ENCODE results near the gene KRT74.
A peak's percentile ranks its signal among the peaks of the same experiment; 100 is the strongest.

Gene KRT74

DNA sequence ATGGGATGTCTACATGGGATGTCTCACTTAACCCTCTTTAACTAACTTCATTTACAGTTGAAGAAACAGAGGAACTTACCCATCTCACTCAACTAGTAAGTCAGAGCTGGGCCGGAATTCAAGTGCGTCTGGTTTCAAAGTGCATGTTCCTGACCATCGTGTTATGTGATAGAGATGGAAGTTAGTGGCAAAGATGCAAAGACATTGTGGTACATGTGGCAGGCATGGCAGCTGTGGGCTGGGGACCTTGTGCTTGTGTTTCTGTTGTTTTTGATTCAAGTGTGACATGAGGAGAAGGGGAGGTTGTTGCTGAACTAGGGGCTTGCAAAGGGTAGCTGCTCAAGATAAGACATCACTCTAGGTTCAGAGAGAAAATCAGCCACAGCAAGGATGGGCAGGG lies 2.3 kb upstream of the KRT74 start:
- no peak for DNase-seq (ENCODE audit: extremely low read depth in 1 of 2, low read depth in 1 of 2)

DNA sequence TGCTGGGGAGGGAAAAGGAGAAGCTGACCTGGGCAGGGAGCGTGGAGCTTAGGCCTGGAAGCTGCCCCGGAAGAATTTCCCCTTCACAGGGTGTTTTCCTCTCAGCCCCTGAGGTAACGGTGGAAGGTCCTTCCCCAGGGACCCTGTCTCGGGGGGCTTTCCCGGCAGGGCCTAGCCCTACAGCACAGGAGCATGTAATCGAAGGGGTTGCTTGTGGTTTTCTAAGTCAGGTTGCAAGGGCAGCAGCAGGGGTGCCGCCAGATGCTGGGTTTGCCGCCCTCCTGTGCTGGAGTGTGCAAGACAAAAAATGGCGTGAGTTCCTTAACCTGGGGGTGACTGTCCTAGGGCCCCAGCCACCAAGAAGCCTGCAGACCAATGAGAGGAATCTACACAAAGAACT lies 1.6 kb upstream of the KRT74 start:
- no peak for DNase-seq (ENCODE audit: extremely low read depth in 1 of 2, low read depth in 1 of 2)

DNA sequence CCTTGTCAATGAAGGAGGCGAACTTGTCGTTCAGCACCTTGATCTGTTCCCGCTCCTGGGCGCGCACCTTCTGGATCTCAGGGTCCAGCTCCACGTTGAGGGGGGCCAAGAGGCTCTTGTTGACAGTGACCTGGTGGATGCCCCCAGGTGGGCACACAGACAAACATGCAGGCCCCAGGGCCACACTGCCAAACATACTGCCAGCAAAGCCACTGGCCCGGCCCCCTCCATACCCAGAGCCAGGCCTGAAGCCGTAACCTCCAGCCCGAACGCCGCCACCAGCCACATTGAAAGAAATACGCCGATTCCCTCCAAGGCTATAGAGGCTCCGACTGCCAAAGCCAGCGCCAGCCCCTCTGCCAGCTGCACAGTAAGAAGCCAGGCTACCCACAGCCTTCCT lies 337 bp downstream of the KRT74 start:
- DNase-seq (ENCODE audit: extremely low read depth in 1 of 2, low read depth in 1 of 2), result no peak

DNA sequence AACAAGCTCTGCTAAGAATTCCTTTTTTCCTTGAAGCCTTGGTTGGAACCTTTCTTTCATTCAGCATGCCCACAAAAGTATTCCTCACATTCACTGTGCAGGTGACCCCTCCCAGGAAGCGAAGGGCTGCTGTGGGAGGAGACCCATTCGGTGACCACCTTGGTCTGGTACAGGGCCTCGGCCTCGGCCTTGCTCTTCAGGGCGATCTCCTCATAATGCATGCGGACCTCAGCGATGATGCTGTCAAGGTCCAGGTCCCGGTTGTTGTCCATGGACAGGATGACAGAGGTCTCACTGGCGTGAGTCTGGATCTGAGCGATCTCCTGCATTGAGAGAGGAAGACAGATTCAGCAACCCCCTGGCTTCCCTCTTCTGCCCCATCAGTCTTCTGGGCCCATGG lies 3.1 kb downstream of the KRT74 start:
- DNase-seq (ENCODE audit: extremely low read depth in 1 of 2, low read depth in 1 of 2), result no peak

DNA sequence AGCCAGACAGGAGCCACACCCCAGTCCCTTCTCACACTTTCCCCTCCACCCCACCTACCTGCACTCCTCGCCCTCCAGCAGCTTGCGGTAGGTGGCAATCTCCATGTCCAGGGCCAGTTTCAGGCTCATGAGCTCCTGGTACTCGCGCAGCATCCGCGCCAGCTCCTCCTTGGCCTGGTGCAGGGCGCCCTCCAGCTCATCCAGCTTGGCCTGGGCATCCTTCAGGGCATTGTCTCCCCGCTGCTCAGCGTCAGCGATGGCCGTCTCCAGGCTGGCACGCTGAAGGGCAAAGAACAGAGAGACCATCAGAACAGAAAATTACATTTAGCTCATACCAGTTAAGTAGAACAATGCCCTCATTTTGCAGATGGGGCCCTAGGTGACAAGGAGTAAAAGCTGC lies 5.5 kb downstream of the KRT74 start:
- no peak for DNase-seq (ENCODE audit: extremely low read depth in 1 of 2, low read depth in 1 of 2)

DNA sequence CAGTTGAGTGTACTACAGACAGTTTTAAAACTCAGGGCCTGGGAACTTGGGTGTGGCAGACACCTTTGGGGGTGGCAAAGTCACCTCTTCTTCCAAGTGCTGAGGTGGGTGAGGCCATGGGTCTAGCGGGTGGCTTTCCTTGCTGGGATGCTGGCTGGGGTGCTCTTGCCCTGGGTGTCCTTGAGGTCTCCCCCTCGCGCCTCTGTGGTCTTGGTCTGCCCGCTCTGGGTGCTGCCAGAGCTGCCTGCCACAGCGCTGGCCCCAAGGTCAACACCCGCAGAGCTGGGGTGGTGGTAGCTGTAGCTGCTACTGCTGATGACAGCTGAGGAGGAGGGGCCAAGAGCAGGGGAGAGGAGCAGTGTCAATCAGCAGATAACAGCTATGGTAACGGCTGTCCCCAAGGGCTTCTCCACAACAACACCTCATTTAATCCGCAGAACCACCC lies 6.8 kb downstream of the KRT74 start:
- DNase-seq (ENCODE audit: extremely low read depth in 1 of 2, low read depth in 1 of 2), result peak; percentile 18 to 28

DNA sequence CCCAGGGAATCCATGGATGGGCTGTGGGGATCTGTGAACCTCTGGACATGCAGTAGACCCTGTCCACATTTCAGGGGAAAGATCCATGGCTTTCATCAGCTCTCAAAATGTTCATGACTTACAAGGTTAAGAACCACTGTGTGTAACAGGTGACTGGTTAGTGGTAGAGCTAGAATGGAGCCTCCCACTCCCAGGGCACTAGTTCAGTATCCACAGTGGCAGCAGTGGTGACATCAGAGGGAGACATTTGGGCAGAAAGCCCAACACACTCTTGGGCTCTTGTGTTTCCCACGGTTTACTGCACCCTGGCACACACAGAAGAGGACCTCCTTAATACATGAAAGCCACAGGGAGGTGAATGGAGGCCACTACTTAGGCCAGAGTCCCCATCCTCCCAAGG lies 9.1 kb downstream of the KRT74 start:
- DNase-seq (ENCODE audit: extremely low read depth in 1 of 2, low read depth in 1 of 2), result no peak

DNA sequence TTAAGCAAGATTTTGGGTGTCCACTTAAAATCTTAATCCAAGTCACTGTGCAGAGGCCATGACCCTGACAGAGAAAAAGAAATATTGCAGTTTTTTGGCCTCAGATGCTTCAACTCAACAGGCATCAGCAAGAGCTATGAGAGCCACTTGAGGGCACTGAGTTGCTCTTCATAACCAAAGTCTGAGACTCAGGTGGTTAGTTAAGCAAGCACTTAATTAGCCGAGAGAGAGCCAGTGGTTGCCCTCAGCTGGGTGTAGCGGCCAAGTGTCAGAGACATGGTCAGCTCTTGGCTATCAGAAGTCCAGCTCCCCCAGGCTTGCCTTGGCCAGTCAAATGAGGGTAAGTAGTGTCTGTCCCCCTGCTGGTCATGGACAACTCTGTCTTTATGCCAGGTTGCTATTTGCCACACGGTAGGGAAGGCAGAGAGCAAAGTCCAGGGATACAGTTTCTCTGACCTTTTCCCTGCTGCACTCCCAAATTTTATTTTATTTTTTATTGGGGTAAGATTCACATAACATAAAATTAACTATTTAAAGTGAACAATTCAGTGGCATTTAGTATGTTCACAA lies 11.7 kb downstream of the KRT74 start:
- DNase-seq (ENCODE audit: extremely low read depth in 1 of 2, low read depth in 1 of 2), result no peak

DNA sequence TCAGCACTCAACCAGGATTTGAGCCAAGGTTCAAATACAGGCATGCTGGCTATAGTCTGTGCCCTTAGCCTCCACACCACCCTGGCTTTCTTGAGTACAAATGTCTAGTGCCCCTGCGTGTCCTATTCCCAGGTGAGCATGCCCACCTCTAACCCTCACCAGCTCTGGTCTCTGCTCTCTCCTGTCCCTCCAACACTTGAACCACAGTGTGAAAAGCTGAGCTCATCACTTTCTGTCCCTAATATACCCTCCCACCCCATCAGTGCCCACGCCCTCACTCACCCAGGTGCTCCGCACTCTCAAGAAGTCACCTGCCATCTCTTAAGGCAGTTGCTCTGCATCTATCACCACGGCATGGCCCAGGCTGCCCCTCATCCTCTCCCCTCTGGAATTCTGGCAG lies 13.7 kb downstream of the KRT74 start:
- DNase-seq (ENCODE audit: extremely low read depth in 1 of 2, low read depth in 1 of 2), result no peak

DNA sequence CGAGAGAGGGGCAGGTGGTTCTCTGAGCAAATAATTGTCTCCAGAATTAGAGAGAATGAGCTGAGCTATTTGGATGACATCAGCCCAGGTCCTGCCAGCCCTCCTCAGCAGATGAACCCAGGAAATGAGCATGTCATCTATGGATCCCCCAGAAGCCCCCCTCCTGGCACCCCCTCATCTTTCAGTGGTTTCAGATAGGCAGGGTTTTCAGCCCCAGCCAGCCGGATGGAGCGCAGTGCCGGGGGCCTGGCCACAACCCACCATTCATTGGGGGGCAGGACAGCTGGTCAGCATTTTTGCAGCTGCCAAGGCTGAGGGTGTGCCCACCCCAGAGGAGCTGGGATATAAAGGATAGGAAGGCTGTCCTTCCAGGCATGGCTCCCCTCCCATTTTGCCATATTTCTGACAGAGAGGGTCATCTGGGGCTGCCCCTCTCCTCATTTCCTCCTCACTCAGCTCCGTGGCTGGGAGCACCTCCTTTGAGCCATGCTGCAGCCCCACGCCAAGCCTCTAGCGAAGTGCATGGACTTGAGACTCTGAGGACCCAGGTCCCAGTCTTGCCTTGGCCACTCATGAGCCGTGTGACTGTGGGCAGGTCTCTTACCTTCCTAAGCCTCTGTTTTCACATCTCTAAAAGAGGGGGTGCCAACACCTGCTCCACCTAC lies 14.7 kb downstream of the KRT74 start:
- DNase-seq (ENCODE audit: extremely low read depth in 1 of 2, low read depth in 1 of 2), result no peak

DNA sequence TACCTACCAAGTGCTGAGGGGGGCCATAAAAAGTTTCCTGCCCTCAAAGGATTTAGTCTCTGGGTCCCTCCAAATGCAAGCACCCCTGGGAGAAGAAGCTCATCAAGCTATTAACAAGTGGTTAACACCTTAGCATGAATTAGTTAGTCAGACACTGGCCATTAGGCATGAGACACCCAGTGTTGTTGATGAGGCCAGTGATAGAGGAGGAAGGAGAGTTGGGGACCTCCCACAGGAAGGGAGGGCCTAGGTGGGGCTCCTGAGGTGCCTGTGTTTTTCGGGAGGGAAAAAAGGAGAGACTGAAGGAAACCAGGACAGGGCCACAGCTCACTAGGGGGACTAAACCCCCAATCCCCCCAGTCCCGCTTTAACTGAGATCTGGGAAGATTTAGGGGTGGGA lies 16.2 kb downstream of the KRT74 start:
- no peak for DNase-seq (ENCODE audit: extremely low read depth in 1 of 2, low read depth in 1 of 2)

DNA sequence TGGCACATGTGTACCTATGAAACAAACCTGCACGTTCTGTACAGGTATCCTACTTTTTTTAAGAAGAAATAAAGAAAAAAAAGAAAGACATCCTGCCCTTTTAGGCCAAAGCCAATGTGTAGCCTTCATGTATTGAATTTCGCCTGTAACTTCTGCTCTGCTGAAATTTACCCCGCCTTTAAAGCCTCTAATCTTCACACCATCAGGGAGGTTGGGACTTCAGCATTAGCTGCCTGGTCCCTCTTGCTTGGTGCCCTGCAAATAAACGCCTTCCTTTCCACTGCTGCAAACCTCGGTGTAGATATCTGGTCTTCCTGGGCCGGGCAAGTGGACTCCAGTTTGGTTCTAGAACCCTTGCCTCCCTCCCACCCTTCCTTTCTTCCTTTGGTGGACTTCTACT lies 18.1 kb downstream of the KRT74 start:
- DNase-seq (ENCODE audit: extremely low read depth in 1 of 2, low read depth in 1 of 2), result no peak

DNA sequence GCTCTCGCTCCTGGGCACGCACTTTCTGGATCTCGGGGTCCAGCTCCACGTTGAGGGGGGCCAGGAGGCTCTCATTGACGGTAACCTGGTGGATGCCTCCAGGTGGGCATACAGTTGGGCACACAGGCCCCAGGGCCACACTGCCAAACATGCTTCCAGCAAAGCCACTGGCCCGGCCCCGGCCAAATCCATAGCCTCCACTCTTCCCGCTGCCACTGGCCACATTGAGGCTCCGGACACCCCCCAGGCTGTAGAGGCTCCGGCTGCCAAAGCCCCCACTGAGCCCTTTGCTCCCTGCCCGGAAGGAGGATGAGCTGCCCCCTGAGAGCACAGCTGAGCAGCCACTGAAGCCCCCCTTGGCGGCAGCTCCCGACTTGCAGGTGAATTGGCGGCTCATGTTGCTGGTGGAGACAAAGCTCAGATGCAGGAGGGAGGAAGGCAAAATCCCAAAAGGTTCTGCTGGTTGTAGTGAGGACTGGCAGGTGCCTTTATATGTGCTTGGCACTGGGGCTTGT lies 20.9 kb downstream of the KRT74 start, which contains the start of gene KRT71:
KRT71 (minus strand) TSS at position 465 of the 515 bp plus-strand sequence; CDS start at position 397, 68 bp downstream.
- DNase-seq (ENCODE audit: extremely low read depth in 1 of 2, low read depth in 1 of 2), result no peak

DNA sequence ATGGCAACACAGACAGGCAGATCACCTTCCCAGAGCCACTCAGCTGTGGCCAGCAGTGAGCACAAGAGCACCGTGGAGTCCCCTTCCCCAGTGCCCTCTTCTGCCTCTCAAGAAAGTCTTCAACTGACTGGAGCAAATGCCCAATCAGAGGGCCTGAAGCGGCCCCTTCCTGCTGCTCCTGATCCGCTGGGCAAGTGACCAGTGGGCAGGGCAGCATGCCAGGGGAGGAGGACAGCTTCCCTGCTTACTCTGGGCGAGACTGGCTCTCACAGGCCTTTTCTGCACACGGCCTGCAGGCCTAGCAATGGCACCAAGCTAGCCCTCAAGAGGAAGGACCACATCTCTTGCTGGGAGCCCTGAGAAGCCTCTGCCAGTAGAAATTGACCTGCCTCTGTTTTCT lies 21.6 kb downstream of the KRT74 start:
- no peak for DNase-seq (ENCODE audit: extremely low read depth in 1 of 2, low read depth in 1 of 2)

DNA sequence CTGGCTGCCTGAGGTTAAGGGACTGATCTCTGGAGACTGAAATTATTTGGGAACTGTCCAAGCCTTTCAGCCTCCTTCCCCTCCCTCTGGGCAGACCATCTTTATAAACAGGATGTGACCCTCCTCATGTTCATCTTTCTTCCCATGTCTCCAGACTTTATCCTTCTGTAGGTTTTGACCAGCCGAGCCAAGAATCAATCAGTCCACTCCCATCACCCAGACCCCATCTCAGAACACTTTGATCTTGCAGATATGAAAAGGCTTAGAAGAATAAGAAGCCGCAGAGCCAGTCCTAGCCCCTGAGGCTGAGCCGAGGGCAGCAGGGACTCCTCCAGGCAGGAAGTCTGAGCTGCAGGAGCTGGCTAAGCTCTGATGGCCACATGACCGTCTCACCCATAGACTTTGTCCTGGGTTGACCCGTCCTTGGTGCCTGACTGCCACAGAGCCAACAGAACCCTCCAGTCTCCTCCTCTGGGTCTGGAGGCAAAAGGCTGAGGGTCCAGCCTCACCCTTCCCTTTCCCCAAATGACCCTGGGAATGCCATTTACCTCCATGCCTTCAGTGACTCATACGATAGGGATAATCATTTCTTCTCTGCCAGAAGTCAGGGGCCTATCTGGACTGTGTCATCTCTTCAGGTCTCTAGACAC lies 22.3 kb downstream of the KRT74 start:
- DNase-seq (ENCODE audit: extremely low read depth in 1 of 2, low read depth in 1 of 2), result no peak

DNA sequence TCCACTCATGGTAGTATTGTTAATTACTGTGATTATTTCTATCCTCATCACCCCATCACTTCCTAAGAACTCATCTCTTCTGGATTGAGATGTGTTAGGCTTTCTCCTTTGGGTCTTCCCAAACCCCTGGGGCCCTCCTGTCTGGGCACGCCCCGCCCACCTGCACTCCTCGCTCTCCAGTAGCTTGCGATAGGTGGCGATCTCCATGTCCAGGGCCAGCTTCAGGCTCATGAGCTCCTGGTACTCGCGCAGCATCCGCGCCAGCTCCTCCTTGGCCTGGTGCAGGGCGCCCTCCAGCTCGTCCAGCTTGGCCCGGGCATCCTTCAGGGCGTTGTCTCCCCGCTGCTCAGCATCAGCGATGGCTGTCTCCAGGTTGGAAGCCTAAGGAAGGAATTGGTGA lies 27.5 kb downstream of the KRT74 start:
- DNase-seq (ENCODE audit: extremely low read depth in 1 of 2, low read depth in 1 of 2), result no peak

DNA sequence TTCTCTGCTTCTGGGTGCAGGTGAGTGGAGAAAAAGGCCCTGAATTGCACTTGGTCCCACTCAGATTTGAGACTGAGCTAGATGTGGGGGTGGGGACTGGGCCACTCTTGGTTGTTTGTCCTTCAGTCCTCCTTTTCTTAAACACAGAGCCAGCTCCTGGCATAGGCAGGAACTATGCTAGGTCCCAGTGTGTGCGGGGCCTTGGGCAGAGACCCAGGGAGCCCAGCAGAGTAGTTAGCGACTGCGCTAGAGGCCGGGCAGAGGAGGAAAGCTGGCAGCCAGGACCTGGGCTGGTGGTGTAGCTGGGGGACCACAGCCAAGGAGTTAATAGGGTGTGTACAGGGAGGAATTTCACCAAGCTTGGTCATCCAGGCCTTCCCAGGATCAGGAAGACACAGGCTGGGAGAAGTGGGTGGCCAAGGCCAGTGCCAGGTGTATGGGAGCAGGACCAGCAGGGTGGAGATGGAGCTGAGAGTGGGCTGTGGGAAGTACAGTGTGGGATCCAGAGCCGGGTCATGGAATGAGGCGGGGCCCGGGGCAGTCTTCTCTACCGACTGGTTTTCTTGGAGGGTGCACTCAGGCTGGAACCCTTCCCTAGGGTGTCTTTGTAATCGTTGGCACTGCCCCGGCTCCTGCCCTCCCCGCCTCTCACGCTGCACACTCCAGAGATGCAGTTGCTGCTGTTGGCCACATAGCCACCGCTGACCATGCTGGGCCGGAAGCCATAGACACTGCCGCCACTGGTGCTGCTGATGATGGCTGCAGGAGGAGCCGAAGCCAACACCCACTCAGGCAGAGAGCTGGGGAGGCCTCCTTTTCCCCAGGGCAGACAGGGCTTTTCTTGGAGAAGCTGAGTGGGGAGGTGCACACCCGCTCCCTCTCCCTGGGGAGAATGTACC lies 29.4 kb downstream of the KRT74 start:
- no peak for DNase-seq (ENCODE audit: extremely low read depth in 1 of 2, low read depth in 1 of 2)

DNA sequence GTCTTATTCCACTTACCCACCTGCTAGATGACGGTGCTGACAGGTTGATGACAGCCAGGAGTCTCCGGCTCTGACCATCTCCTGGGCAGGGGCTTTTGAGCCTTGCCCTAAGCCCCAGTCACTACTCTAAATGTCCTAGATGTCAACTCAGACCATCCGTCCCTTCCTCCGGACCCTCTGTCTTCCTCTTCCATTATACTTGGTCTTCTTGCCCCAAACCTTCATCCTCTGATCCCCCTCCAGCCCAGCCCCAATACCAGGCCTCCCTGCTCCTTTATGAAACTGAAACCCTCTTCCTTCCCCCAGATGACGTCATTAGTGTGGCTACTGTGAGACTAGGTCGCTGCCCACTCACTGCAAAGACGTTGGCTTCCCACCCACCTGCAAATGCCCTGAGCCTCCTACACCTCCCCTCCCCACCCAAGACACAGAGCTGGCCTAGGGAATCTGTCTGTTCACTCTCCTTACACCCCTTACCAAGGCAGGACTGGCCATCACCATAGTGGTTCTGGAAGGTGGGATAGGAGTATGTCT lies 30.8 kb downstream of the KRT74 start:
- no peak for DNase-seq (ENCODE audit: extremely low read depth in 1 of 2, low read depth in 1 of 2)

DNA sequence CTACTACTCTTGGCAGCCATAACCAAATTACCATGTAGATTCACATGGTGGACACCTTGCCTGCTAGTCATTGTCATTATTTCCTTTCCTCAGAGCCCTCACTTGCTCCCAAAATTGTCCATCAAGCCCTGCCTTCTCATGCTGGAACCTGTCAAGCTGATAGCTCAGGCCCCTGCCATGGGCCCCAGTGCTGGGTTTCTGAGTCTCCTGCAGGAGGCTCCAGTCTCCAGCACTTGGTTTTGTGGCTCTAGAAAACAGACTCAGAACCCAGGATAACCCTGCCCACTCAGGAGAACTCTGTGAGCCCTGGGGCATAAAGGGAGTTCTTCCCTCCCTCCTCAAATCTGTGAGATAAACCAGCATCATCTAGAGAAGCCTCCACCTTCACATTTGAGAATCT lies 31.5 kb downstream of the KRT74 start:
- DNase-seq (ENCODE audit: extremely low read depth in 1 of 2, low read depth in 1 of 2), result no peak

DNA sequence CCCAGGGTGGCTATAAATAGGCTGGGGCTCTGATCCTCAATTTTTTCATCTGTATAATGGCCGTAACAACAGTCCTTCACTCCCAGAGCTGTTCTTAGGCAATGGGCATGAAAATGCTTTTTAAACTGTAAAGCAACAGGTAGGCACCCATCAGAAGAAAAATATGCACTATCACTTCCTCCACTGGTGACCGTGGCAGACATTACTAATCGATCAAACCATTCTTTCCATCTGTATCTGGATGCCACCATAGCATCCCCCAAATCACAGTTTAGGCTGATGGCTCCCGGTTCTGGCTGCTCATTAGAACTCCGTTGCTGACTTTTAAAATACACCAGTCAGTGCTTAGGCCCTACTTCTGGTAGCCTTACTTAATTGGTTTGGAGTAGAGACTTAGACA lies 31.9 kb downstream of the KRT74 start:
- no peak for DNase-seq (ENCODE audit: extremely low read depth in 1 of 2, low read depth in 1 of 2)

DNA sequence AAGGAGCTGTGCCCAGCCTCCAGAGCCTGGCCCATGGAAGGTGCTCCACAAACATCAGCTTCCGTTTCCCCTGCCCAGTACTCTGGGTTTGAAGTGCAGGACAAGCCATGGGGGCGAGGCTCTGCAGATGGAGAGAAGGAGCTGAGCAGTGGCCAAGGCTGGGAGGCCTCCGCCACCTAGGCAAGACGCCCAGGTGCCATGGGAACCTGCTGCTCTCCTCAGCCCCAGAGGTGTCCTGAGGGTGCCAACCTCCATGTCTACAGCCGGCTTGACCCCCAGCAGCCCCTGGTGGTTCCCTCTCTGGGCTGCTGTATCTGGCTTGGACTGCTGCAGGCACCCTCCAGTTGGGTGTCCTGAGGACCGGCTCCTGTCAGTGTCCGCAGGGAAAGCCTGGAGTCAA lies 33.1 kb downstream of the KRT74 start:
- no peak for DNase-seq (ENCODE audit: extremely low read depth in 1 of 2, low read depth in 1 of 2)

Data from activated CD8-positive, alpha-beta memory T cell treated with anti-CD3 and anti-CD28 coated beads for 1 hour (primary cell).